Panc1 (cell line): Measurements from ENCODE around the gene NCOA3.

Experiments
- POLR2AphosphoS5 ChIP-seq: IDR thresholded peaks from 2 replicates; pipeline ENCODE4 v1.6.1; 2012; ENCODE audit warnings: mild to moderate bottlenecking, low read depth, low read length, moderate library complexity
- SIN3A ChIP-seq: IDR thresholded peaks from 2 replicates; pipeline ENCODE4 v1.6.1; 2012; ENCODE audit warnings: low read depth, mild to moderate bottlenecking, low read length, moderate library complexity, borderline replicate concordance; ENCODE audit not compliant: insufficient read depth
- TCF7L2 ChIP-seq: IDR thresholded peaks from 2 replicates; pipeline ENCODE4 v1.6.1; 2011; ENCODE audit warnings: mild to moderate bottlenecking, low read depth, low read length, inconsistent platforms
- TF ChIP-seq, protein P1 (sequence below): fragments of 450-650 bp; IDR thresholded peaks from 2 replicates; pipeline ENCODE4 v1.5.1; 2017; ENCODE audit warnings: mild to moderate bottlenecking
- TF ChIP-seq, protein P2 (sequence below), 2 experiments: IDR thresholded peaks; 2 replicates each; pipeline ENCODE4 v1.6.1; 2011 to 2012; ENCODE audit warnings: low read depth in 2 of 2, control low read depth in 1 of 2, low read length in 1 of 2, mild to moderate bottlenecking in 1 of 2, moderate library complexity in 1 of 2; ENCODE audit not compliant: insufficient read depth in 1 of 2

DNA sequence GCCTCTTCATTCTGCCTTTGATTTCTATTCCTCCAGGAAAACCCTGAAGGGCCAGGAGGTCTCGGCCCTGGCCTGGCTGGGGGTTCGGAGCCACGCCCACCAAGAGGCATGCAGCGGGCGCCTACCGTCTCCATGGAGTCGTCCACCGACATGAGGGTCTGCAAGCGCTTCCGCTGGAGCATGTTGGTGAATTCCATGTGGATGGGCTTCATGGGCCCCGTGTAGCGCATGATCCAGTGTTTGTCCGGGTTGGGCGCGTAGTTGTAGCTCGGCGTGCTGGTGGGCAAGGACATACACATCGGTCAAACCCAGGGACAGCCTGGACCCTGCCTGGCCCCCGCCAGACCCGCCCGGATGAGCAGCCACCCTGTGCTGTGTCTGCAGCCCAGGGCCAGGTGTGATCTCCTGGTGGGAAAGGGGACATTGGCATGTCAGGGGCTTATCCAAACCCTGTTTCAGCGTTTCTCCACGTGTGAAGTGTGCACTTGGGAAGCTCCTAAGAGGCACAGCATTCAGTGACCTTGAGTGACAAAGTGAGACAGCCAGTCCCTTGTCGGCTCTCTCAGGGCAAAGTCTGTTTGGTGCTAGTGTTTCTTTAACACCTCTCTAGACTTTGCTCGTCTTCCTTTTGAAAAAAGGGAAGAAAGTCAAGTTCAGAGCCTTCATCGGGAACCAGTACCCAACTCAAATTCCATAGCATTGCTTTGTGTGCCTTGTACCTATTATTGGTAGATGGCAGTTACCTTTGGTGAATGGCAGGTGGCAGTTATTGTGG lies 182.8 kb downstream of the NCOA3 start:
- TF ChIP-seq, protein P1, sequence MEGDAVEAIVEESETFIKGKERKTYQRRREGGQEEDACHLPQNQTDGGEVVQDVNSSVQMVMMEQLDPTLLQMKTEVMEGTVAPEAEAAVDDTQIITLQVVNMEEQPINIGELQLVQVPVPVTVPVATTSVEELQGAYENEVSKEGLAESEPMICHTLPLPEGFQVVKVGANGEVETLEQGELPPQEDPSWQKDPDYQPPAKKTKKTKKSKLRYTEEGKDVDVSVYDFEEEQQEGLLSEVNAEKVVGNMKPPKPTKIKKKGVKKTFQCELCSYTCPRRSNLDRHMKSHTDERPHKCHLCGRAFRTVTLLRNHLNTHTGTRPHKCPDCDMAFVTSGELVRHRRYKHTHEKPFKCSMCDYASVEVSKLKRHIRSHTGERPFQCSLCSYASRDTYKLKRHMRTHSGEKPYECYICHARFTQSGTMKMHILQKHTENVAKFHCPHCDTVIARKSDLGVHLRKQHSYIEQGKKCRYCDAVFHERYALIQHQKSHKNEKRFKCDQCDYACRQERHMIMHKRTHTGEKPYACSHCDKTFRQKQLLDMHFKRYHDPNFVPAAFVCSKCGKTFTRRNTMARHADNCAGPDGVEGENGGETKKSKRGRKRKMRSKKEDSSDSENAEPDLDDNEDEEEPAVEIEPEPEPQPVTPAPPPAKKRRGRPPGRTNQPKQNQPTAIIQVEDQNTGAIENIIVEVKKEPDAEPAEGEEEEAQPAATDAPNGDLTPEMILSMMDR = no peak
- TF ChIP-seq POLR2AphosphoS5 (no peak), TCF7L2 (no peak), SIN3A (no peak)
- TF ChIP-seq, protein P2, sequence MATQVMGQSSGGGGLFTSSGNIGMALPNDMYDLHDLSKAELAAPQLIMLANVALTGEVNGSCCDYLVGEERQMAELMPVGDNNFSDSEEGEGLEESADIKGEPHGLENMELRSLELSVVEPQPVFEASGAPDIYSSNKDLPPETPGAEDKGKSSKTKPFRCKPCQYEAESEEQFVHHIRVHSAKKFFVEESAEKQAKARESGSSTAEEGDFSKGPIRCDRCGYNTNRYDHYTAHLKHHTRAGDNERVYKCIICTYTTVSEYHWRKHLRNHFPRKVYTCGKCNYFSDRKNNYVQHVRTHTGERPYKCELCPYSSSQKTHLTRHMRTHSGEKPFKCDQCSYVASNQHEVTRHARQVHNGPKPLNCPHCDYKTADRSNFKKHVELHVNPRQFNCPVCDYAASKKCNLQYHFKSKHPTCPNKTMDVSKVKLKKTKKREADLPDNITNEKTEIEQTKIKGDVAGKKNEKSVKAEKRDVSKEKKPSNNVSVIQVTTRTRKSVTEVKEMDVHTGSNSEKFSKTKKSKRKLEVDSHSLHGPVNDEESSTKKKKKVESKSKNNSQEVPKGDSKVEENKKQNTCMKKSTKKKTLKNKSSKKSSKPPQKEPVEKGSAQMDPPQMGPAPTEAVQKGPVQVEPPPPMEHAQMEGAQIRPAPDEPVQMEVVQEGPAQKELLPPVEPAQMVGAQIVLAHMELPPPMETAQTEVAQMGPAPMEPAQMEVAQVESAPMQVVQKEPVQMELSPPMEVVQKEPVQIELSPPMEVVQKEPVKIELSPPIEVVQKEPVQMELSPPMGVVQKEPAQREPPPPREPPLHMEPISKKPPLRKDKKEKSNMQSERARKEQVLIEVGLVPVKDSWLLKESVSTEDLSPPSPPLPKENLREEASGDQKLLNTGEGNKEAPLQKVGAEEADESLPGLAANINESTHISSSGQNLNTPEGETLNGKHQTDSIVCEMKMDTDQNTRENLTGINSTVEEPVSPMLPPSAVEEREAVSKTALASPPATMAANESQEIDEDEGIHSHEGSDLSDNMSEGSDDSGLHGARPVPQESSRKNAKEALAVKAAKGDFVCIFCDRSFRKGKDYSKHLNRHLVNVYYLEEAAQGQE (IDR thresholded peaks at IDR 0.05; ENCODE audit: insufficient read depth in 1 of 2, low read depth in 2 of 2, low read length in 1 of 2) = no peak
